Endothelial cell of umbilical vein (primary cell): ENCODE data around the gene FGF19.

Source experiments
- CTCF ChIP-seq, 2 donors: IDR thresholded peaks; 1 replicate in 1 of 2; 2 replicates in 1 of 2; pipeline ENCODE4 v1.5.1; 2011; ENCODE audit warnings: low read length in 2 of 2, mild to moderate bottlenecking in 2 of 2, moderate library complexity in 2 of 2, control low read depth in 1 of 2, inconsistent platforms in 1 of 2, low read depth in 1 of 2; ENCODE audit not compliant: insufficient read depth in 1 of 2; ENCODE audit errors: extremely low read depth in 1 of 2
- EZH2 ChIP-seq: IDR thresholded peaks from 2 replicates; pipeline ENCODE4 v1.6.1; 2012; ENCODE audit warnings: borderline replicate concordance, low read depth, mild to moderate bottlenecking, moderate library complexity, low read length, inconsistent platforms; ENCODE audit not compliant: severe bottlenecking
- MYC ChIP-seq: IDR thresholded peaks from one replicate; pipeline ENCODE4 v1.6.1; 2011; ENCODE audit warnings: mild to moderate bottlenecking, low read depth, low read length
- POLR2A ChIP-seq: IDR thresholded peaks from 2 replicates; pipeline ENCODE4 v1.6.1; 2012; ENCODE audit warnings: low read depth, mild to moderate bottlenecking, control low read depth, low read length
- TF ChIP-seq, protein P1 (sequence below): IDR thresholded peaks from 2 replicates; pipeline ENCODE4 v1.6.1; 2011; ENCODE audit not compliant: insufficient read depth, insufficient read length

DNA sequence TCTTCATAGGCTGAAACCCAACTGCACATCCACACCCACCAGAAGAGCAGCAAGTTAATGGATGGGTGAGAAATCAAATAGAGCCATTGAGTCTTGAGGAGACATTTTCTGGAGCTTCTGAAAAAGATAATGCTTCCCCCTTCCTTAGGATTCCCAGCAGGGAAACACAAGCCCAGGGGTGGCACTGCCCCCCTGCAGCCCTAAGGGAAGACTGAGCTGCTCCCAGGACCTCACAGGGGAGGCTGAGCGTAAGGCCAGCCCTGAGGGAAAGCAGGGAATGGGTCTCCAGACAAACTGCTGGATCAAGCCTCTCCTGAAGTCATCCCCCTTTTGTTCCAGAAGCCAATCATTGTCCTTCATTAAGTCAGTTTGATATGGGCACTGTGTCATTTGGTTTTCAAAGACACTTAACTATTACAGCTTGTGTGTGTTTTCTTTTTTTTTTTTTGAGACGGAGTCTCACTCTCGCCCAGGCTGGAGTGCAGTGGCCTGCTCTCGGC is 43.8 kb downstream of the FGF19 start:
- TF ChIP-seq CTCF (IDR thresholded peaks at IDR 0.05; ENCODE audit: extremely low read depth in 1 of 2, insufficient read depth in 1 of 2, low read depth in 1 of 2, low read length in 2 of 2) = no peak
- TF ChIP-seq MYC = no peak
- no peak for TF ChIP-seq POLR2A
- no peak for TF ChIP-seq EZH2
- TF ChIP-seq, protein P1, sequence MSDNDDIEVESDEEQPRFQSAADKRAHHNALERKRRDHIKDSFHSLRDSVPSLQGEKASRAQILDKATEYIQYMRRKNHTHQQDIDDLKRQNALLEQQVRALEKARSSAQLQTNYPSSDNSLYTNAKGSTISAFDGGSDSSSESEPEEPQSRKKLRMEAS = no peak
